HL-60 (cell line): ENCODE results near the gene CDC45.

Source experiments
- POLR2AphosphoS5 ChIP-seq: IDR thresholded peaks from 2 replicates; pipeline ENCODE4 v1.6.1; 2012; ENCODE audit warnings: low read depth
- TF ChIP-seq, protein P1 (sequence below): IDR thresholded peaks from one replicate; pipeline ENCODE4 v1.5.1; 2011; ENCODE audit warnings: low read length, control low read depth, inconsistent platforms; ENCODE audit not compliant: insufficient read depth
- TF ChIP-seq, protein P2 (sequence below): IDR thresholded peaks from 2 replicates; pipeline ENCODE4 v1.6.1; 2012; ENCODE audit warnings: low read depth; ENCODE audit not compliant: insufficient replicate concordance

DNA sequence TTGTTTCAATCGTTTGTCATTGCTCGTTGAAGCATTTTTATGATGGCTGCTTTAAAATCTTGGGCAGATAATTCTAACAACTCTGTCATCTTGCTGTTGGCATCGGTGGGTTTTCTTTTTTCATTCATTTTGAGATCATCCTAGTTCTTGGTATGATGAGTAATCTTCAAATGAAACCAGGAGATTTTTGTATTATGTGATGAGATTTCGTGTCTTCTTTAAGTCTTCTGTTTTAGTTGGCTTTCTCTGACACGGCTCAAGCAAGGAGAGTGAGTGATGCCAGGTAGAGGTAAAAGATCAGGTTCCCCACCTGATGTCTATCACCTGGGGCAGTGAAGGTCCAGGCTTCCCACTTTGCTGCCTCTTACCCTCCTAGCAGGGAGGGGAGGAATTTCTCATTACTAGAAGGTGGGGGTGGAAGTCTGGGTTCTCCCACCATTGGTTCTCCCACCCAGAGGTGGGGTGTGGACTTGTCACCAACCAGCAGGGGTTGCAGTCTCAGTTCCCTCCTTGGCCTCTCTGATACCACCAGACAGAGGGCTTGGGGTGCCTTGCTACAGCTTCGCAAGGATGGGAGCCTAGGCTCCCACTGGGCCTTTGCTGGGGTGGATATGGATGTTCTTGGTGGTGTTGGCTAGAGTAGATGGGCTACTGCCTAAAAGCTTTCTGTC, 12.9 kb downstream of the CDC45 start:
- TF ChIP-seq, protein P1, sequence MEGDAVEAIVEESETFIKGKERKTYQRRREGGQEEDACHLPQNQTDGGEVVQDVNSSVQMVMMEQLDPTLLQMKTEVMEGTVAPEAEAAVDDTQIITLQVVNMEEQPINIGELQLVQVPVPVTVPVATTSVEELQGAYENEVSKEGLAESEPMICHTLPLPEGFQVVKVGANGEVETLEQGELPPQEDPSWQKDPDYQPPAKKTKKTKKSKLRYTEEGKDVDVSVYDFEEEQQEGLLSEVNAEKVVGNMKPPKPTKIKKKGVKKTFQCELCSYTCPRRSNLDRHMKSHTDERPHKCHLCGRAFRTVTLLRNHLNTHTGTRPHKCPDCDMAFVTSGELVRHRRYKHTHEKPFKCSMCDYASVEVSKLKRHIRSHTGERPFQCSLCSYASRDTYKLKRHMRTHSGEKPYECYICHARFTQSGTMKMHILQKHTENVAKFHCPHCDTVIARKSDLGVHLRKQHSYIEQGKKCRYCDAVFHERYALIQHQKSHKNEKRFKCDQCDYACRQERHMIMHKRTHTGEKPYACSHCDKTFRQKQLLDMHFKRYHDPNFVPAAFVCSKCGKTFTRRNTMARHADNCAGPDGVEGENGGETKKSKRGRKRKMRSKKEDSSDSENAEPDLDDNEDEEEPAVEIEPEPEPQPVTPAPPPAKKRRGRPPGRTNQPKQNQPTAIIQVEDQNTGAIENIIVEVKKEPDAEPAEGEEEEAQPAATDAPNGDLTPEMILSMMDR, result no peak
- no peak for TF ChIP-seq POLR2AphosphoS5
- TF ChIP-seq, protein P2, sequence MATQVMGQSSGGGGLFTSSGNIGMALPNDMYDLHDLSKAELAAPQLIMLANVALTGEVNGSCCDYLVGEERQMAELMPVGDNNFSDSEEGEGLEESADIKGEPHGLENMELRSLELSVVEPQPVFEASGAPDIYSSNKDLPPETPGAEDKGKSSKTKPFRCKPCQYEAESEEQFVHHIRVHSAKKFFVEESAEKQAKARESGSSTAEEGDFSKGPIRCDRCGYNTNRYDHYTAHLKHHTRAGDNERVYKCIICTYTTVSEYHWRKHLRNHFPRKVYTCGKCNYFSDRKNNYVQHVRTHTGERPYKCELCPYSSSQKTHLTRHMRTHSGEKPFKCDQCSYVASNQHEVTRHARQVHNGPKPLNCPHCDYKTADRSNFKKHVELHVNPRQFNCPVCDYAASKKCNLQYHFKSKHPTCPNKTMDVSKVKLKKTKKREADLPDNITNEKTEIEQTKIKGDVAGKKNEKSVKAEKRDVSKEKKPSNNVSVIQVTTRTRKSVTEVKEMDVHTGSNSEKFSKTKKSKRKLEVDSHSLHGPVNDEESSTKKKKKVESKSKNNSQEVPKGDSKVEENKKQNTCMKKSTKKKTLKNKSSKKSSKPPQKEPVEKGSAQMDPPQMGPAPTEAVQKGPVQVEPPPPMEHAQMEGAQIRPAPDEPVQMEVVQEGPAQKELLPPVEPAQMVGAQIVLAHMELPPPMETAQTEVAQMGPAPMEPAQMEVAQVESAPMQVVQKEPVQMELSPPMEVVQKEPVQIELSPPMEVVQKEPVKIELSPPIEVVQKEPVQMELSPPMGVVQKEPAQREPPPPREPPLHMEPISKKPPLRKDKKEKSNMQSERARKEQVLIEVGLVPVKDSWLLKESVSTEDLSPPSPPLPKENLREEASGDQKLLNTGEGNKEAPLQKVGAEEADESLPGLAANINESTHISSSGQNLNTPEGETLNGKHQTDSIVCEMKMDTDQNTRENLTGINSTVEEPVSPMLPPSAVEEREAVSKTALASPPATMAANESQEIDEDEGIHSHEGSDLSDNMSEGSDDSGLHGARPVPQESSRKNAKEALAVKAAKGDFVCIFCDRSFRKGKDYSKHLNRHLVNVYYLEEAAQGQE, result no peak
